HG03469 (cell line): ENCODE data around the gene TNN.
"Not testable (repeated sequence)": the region's sequence is repeated elsewhere in the genome, so short reads cannot be mapped to it uniquely, and the experiment has no call there.

ENCODE experiments used
- ATAC-seq: cut with Tn5 transposase; IDR thresholded peaks from one replicate; pipeline ENCODE4 v1.9.1; 2021; ENCODE audit warnings: mild to moderate bottlenecking, moderate library complexity, moderate number of reproducible peaks; ENCODE audit not compliant: unreplicated experiment

Gene TNN

GRCh38 chr1:175102166-175102565 lies 34.5 kb downstream of the TNN start:
- not testable (repeated sequence) for ATAC-seq

- ATAC-seq = not testable (repeated sequence)
Measured at GRCh38 chr1:175106536-175106935, 38.9 kb downstream of the TNN start.

- not testable (repeated sequence) for ATAC-seq
Measured at GRCh38 chr1:175108331-175108820, 40.7 kb downstream of the TNN start.

DNA sequence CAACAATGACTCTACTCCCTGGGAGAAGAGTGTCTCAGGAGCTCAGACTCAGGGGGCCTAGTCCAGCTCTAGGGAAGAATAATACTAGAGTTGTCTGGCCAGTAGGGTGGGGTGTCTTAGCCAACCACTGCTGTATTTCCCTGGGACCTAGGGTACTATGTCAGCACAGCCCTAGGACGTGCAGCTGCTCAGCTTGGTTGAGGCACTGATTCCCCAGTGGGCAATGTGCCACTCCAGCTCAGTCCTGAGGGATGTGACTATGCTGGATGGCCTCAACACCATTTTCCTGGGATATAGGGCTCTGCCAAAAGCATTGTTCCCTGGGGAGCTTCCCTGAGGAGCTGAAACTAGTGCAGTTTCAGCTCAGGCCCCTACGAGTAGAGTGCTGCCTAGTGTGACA lies 47.4 kb downstream of the TNN start:
- no peak for ATAC-seq

GRCh38 chr1:175116210-175116798 lies 48.7 kb downstream of the TNN start:
- no peak for ATAC-seq

- ATAC-seq = no peak
Measured at GRCh38 chr1:175116903-175117302, 49.3 kb downstream of the TNN start.

DNA sequence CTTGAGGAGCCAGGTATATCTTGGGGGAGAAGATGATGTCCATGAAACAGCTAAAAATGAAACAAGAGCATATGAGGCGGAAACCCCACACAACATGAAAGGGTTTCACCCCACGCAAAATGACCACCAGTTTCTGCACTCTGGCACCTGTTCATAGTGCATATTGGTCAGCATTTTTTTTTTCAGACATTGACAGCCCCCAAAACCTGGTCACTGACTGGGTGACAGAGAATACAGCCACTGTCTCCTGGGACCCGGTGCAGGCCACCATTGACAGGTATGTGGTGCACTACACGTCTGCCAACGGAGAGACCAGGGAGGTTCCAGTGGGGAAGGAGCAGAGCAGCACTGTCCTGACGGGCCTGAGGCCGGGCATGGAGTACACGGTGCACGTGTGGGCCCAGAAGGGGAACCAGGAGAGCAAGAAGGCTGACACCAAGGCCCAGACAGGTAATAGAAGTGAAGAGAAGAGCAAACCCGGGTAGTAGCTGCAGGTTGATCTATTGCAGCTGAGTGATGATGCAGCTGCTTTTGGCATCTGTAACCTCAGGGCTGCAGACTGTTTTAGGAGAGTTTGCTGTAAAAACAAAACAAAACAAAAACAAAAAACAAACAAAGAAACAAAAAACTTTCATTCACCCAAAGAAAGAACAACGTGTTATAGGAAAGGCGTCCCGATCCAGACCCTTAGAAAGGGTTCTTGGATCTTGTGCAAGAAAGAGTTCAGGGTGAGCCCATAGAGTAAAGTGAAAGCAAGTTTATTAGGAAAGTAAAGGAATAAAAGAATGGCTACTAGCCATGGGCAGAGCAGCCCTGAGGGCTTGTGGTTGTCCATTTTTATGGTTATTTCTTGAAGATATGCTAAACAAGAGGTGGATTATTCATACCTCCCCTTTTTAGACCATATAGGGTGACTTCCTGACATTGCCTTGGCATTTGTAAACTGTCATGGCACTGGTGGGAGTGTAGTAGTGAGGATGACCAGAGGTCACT lies 51.0 kb downstream of the TNN start:
- no peak for ATAC-seq

GRCh38 chr1:175120511-175120910 lies 52.9 kb downstream of the TNN start:
- no peak for ATAC-seq

- no peak for ATAC-seq
Measured at GRCh38 chr1:175124861-175125260, 57.2 kb downstream of the TNN start.

DNA sequence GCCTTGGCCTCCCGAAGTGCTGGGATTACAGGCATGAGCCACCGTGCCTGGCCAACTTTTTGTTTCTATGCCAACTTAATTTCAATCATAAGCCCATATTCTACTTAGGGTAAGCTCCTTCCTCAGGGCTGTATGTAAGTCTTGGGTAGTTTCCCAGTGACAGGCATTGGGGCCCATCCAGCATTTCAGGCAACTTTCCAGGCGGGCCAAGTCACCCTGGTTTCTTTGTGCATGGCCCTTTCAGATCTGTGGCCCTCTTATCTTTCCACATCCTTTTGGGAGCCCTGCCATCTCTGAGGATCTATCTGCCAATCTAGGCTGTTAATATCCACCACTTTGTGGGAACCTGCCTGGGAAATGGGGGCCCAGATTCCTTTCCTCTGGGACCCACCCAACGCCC lies 58.7 kb downstream of the TNN start:
- ATAC-seq = no peak

DNA sequence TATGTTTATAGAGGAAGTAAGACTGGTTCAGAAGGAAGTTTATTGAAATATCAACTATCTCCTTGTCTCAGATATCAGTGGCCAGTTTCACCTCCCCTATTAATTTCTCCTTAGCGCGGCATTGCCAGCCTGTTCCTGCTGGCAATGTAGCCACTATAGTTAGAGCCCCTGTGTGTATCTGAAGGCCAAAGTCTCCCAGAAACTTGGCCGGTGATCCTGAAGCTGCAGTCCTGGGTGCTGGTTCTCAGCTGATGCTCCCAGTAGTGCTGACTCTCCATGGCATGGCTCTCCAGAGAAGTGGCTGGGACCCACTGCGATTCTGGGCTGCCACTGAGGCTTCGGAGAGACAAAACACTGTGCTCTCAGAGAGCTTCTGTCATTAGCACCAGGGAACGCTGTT lies 59.9 kb downstream of the TNN start:
- ATAC-seq = no peak

DNA sequence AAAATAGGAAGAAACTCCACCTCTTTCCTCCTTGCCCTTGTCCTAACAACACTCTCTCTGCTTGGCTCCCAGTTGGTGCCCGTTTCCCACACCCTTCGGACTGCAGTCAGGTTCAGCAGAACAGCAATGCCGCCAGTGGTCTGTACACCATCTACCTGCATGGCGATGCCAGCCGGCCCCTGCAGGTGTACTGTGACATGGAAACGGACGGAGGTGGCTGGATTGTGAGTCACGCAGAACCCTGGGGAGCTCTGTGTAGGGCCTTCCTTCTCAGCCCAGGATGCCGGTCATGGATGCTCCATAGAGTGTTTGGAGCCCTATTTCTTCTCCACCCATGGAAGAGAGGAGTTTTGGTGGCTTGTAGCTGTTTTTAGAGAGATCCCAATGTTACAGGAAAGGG lies 60.9 kb downstream of the TNN start:
- ATAC-seq = no peak

DNA sequence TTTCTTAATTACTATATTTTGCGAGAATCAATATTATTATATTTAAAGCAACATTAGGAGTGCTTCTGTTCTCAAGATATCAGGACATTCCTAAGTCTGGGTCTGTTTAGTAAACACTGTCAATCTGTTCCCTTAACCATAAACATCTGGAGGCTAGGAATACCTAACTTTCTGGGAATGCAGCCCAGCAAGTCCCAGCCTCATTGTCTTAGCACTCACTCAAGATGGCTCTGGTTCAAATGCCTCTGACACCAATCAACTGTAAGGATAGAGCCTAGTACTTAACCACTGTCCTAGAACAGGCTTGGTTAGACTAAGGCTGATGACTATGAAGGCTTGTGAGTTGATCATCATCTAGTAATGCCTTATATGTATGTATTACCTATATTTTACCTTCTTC lies 61.5 kb downstream of the TNN start:
- no peak for ATAC-seq

- ATAC-seq = no peak
Measured at GRCh38 chr1:175129644-175129996, 62.0 kb downstream of the TNN start.

DNA sequence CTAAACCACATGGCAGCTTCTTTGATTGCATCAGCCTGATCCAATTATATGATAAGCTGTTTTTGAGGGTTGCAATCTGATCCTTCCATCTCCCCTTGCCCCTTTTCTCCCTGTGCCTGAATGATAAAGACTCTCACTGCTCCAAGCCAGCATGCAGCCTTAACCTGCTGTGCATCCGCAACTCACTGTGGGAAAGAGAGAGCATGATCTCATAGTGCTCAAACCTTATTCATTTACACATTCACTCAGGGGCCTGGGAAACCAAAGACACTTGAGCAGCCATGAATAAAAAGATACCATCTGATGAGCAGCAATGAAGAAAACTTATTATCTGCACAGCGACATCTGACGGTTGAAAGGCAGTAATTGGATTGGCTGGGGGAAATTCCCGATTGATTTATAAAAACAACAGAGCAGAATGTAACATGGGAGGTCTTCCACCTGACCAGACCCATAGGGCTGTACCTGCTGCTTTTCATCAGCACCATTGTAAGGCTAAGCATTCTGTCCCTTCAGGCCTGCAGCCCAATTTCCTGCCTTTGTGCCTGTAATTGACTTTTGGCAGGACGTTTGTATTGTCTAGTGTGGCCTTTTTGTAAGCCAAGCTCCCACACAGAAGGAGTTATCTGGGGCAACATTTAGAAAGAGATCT lies 62.5 kb downstream of the TNN start:
- ATAC-seq = no peak

GRCh38 chr1:175130649-175131045 lies 63.0 kb downstream of the TNN start:
- no peak for ATAC-seq

DNA sequence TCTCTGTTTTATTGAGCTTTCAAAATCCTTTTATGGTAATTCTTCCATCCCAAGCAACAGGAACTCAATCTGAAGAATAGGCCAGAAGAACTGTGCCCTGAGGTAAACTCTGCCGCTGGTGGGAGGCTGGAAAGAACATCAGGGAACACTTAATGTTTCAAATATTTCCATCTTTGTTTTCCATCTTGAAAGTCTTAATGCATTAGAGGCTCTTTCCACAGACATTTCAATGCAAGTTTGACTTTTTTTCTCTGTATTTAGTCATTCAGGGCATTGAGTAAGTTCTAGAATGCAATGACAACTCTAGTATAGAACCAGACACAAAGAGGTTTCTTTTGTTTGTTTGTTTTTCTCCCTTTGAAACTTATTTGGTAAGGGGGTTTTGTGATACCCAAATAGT lies 63.5 kb downstream of the TNN start:
- no peak for ATAC-seq

- no peak for ATAC-seq
Measured at GRCh38 chr1:175132436-175132835, 64.8 kb downstream of the TNN start.

DNA sequence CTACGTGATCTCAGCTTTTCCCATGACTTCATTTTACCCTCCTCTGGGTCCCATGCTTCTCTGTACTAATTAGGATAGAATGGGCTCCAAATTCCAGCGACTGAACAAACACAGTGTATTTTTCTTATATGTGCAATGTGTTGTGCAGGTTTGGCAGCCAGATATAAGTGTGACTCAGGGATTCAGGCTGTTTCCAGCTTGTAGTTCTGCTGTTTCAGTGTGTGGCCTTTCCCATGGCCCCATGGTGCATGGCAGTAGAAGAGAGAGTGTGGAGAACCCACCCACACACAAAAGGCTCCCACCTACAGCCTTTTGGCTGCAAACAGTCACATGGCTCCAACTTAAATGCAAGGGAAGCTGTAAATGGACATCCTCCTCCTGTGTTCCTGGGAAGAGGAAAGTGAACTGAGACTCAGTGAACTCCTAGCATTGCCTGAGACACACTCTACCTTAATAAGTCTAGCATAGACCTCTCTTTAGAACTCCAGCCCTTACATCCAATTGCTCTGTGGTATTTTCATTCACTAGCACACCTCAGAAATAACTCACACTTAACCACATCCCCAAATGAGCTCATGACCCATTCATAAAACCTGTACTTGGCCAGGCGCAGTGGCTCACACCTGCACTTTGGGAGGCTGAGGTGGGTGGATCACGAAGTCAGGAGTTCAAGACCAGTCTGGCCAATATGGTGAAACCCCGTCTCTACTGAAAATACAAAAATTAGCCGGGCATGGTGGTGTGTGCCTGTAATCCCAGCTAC lies 66.2 kb downstream of the TNN start:
- ATAC-seq = no peak

DNA sequence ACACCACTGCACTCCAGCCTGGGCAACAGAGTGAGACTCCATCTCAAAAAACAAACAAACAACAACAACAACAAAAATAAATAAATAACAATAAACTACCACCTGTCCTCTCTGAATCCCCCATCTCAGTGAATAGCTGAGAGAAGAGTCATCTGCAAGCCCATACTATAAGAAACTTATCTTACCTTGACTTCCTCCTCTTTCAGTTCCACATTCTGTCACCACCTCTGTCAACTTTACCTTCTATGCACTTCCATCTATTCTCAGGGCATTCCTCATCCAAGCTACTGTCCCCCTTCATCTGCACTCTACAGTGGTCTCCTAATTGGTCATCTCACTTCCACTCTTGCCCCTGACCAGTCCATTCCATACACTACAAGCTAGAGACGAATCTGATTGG lies 66.9 kb downstream of the TNN start:
- no peak for ATAC-seq

- ATAC-seq = no peak
Measured at GRCh38 chr1:175136246-175136645, 68.6 kb downstream of the TNN start.
